CD4-positive, alpha-beta memory T cell (primary cell): ENCODE measurements around the gene TMBIM1. TPM values are rescaled to one million over a fixed set of nuclear protein-coding genes. Genes with fewer than 3 reads are reported as not detected.

Source experiments
- CTCF ChIA-PET: fragments of 350-600 bp; sonication (Branson Sonifier 250); formaldehyde crosslinking; loops from one replicate; lab custom pipeline; 2021; ENCODE audit warnings: inconsistent platforms; ENCODE audit not compliant: partially characterized antibody; lab: Charles Lee
- POLR2A ChIA-PET: fragments of 350-600 bp; sonication (Branson Sonifier 250); formaldehyde crosslinking; loops from one replicate; lab custom pipeline; 2021; ENCODE audit not compliant: partially characterized antibody; lab: Charles Lee
- DNase-seq, 5 donors: peaks; one replicate each; pipeline versions ENCODE4 v3.0.0 to v3.0.0-alpha.2; 2020 to 2022; ENCODE audit warnings: mixed read lengths in 1 of 5
- H3K27ac ChIP-seq: one replicate; pipeline ENCODE4 v1.7.0; 2013; ENCODE audit warnings: low read depth, low read length
- H3K27me3 ChIP-seq: 2 replicates; pipeline ENCODE4 v1.7.0; 2013; ENCODE audit warnings: mild to moderate bottlenecking, low read length, moderate library complexity; ENCODE audit not compliant: insufficient read depth
- H3K36me3 ChIP-seq: 2 replicates; pipeline ENCODE4 v1.7.0; 2013; ENCODE audit warnings: mild to moderate bottlenecking, low read length, moderate library complexity; ENCODE audit not compliant: insufficient read depth
- H3K4me1 ChIP-seq: 2 replicates; pipeline ENCODE4 v1.7.0; 2013; ENCODE audit warnings: mild to moderate bottlenecking, low read length, moderate library complexity; ENCODE audit not compliant: insufficient read depth
- H3K4me3 ChIP-seq, 2 donors: one replicate each; pipeline ENCODE4 v1.7.0; 2013; ENCODE audit warnings: low read length in 2 of 2, mild to moderate bottlenecking in 1 of 2
- H3K9me3 ChIP-seq, 2 donors: one replicate each; pipeline ENCODE4 v1.7.0; 2013; ENCODE audit warnings: low read length in 2 of 2, control low read depth in 1 of 2; ENCODE audit not compliant: control insufficient read depth in 1 of 2
- H3K27ac Mint-ChIP-seq, 7 donors: one replicate each; pipeline ENCODE4 v1.8.0; 2020 to 2021; ENCODE audit warnings: mixed read lengths in 7 of 7, mild to moderate bottlenecking in 6 of 7, inconsistent platforms in 3 of 7, moderate library complexity in 3 of 7
- H3K27me3 Mint-ChIP-seq, 2 donors: one replicate each; pipeline ENCODE4 v1.8.0; 2020 to 2021; ENCODE audit warnings: mixed read lengths in 2 of 2
- H3K36me3 Mint-ChIP-seq, 2 donors: one replicate each; pipeline ENCODE4 v1.8.0; 2020 to 2021; ENCODE audit warnings: mixed read lengths in 2 of 2, inconsistent platforms in 1 of 2, mild to moderate bottlenecking in 1 of 2
- H3K4me1 Mint-ChIP-seq, 4 donors: one replicate each; pipeline ENCODE4 v1.8.0; 2020 to 2021; ENCODE audit warnings: mixed read lengths in 4 of 4, mild to moderate bottlenecking in 1 of 4
- H3K4me3 Mint-ChIP-seq, 8 donors: one replicate each; pipeline ENCODE4 v1.8.0; 2020 to 2021; ENCODE audit warnings: mixed read lengths in 8 of 8, mild to moderate bottlenecking in 7 of 8, moderate library complexity in 6 of 8, inconsistent platforms in 3 of 8
- H3K9me3 Mint-ChIP-seq, 8 donors: one replicate each; pipeline ENCODE4 v1.8.0; 2020 to 2021; ENCODE audit warnings: mixed read lengths in 8 of 8, mild to moderate bottlenecking in 5 of 8, inconsistent platforms in 3 of 8, moderate library complexity in 1 of 8
- intact Hi-C: fragments of 100-400 bp; cut with micrococcal nuclease; formaldehyde crosslinking; loops from one replicate; pipeline ENCODE4 v1.15.1; 2023
- polyA plus RNA-seq, 2 donors: library from polyadenylated mRNA; unstranded; fragments of 300-500 nt; fragmentation: Illumina TruSeq; gene quantifications; one replicate each; pipeline ENCODE4 v1.2.3, GENCODE V29; 2021
- total RNA-seq, 2 experiments: library from RNA; stranded (reverse); gene quantifications; one replicate each; pipeline ENCODE4 v1.2.3, GENCODE V29; 2021

Gene TMBIM1
- total and polyA plus RNA-seq, 4 experiments from 2014 or later, result 140 to 220 (median 160) TPM

DNA sequence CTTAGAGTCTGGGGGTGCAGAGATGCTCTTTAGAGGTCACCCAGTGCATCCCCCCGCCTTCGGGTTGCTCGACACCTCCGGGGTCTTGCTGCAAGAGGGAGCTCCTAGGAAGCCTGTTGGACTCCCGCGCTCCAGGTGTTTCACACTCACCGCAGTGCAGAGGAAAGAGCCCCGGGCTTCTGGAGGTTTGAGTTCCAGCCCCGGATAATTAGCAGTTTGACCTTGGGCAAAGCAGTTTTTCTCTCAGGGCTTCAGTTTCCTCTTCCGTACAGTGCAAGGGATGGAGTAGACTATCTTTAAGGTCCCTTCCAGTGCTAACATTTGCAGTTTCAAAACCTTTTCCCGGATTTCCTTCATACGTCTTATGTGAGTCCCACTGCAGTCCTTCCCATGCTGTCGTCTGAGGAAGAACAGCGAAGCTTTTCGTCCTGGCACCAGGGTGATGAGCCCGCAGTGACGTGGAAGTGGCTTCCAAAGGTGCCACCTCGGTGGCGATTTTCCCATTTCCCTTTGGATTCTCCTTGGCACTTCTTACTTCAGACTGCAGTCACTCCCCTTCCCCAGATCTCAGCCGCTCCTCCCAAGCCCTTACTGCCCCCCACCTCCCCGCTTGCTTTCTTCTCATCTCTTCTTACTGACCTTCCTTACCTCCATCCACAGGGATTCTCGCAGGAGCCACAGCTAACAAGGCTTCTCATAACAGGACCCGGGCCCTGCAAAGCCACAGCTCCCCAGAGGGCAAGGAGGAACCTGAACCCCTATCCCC lies 21.4 kb downstream of the TMBIM1 start:
- DNase-seq, result no peak
- Mint-ChIP-seq H3K4me1 (peaks cover 33 to 60% (median 46%) of the 10 kb centered on the region in 4 donors), H3K36me3 (peaks cover 35 to 59% of the 10 kb centered on the region in 2 donors), H3K27me3 (no peaks in the 10 kb centered on the region), H3K4me3 (peak overlapping the region; percentile 87 to 96 (median 94)), H3K27ac (peak overlapping the region; percentile 87 to 96 (median 93)), H3K9me3 (no peaks in the 10 kb centered on the region)
- Histone ChIP-seq H3K4me3 (peak overlapping the region; percentile 71 to 79), H3K9me3 (no peaks in the 10 kb centered on the region), H3K27ac (peak overlapping the region; percentile 51), H3K36me3 (peaks cover 42% of the 10 kb centered on the region), H3K27me3 (no peaks in the 10 kb centered on the region), H3K4me1 (peaks cover 34% of the 10 kb centered on the region)
- ChIA-PET POLR2A (interaction anchor here (0.8 to 9.5 kb wide), 25 partner anchors 13 to 906 kb away, joined by 3 to 188 read pairs (median 5); partner anchors contain the start of genes ARPC2, BCS1L, CATIP and CNPPD1), CTCF (interaction anchor here (0.8 to 7.5 kb wide), 30 partner anchors 9 to 577 kb away, joined by 3 to 446 read pairs (median 6); partner anchors contain the start of genes CATIP and TMBIM1)
- intact Hi-C loops, result loop anchor here (1.0 to 5.0 kb wide), 10 partner anchors 15 to 1116 kb away; partner anchors contain the start of genes ARPC2, BCS1L, CNOT9 and DNPEP

DNA sequence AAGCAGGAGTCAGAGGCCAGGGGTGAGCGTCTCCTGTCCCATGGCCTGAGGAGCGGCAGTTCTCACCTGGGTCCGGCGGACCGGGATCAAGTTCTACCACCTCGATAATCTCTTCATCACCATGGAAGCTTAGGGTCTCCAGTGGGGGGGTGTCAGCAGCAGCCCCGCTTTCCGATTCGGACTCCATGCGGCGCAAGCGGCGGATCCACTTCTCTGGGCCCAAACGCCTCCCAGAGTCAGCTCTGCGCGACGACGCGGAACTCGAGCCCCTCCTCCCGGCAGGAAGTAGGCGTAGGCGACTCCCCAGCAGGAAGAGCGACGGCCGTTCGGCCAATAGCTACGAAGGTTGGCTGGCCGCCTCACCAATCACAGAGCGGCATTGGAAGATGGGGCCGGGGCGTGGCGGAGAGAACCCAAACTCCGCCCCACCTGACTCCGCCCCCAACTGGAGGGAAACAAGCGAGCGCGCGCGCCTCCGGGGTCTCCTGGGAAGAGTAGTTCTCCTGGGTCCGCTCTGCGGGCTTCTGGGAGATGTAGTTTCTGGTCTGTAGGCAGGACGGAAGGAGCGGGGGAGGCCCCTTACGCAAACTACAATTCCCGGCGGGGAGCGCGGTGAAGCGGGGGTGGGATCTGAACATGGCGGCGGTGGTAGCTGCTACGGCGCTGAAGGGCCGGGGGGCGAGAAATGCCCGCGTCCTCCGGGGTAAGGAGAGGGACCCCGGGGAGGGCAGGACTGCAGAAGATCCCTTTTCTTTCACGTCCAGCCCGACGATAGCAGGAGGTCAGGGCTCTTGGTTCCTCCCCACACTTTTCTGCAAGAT lies 22.2 kb downstream of the TMBIM1 start, which contains the start of the genes AAMP and PNKD:
AAMP (minus strand) TSS at position 238 of the 821 bp plus-strand sequence; CDS start at position 187, 51 bp downstream.
PNKD (plus strand) TSS at position 620 of the 821 bp plus-strand sequence; CDS start at position 637, 17 bp downstream.
- Mint-ChIP-seq H3K27ac (peak within 1 kb of the TSS; percentile 92 to 96 (median 93)), H3K4me1 (peaks cover 34 to 60% (median 48%) of the 10 kb centered on the region in 4 donors), H3K27me3 (no peaks in the 10 kb centered on the region), H3K4me3 (peak within 1 kb of the TSS; percentile 87 to 96 (median 94)), H3K9me3 (no peaks in the 10 kb centered on the region), H3K36me3 (peaks cover 32 to 59% of the 10 kb centered on the region in 2 donors)
- H3K4me1 ChIP-seq, result peaks cover 34% of the 10 kb centered on the region
- H3K4me3 ChIP-seq, result peak within 1 kb of the TSS; percentile 80 to 91
- peak within 1 kb of the TSS; percentile 84 for H3K27ac ChIP-seq
- intact Hi-C loops, result loop anchor here (1.0 to 5.0 kb wide), 10 partner anchors 16 to 1117 kb away; partner anchors contain the start of genes ARPC2, BCS1L, CNOT9 and DNPEP
- POLR2A ChIA-PET, result interaction anchor here (0.6 to 9.5 kb wide), 25 partner anchors 12 to 907 kb away, joined by 3 to 188 read pairs (median 5); partner anchors contain the start of genes ARPC2, BCS1L, CATIP and CNPPD1
- peak; percentile 100 for DNase-seq
- no peaks in the 10 kb centered on the region for H3K9me3 ChIP-seq
- CTCF ChIA-PET, result interaction anchor here (0.6 to 7.5 kb wide), 23 partner anchors 12 to 578 kb away, joined by 3 to 446 read pairs (median 6); partner anchors contain the start of genes CATIP and TMBIM1
- no peaks in the 10 kb centered on the region for H3K27me3 ChIP-seq
- peaks cover 42% of the 10 kb centered on the region for H3K36me3 ChIP-seq

DNA sequence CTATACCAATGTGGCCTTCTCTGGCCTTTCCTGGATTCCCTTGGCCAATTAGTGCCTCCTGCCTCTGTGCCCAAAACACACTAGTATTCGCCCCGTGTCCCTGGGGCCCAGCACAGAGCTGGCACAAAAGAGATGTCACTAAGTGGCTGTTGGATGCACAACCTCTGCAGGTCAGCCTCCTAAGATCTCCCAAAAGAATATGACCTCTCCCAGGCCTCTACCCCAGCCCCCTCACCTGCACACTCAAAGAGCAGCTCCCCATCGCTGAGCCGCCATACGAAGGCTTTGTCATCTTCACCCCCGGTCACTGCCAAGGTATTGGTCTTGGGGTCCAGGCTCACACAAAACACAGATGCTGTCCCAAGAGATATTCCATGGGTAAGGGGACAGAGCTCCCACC lies 25.0 kb downstream of the TMBIM1 start:
- Mint-ChIP-seq H3K9me3 (no peaks in the 10 kb centered on the region), H3K4me1 (peaks cover 29 to 51% (median 37%) of the 10 kb centered on the region in 4 donors), H3K27ac (peak overlapping the region in 6 of 7 donors; percentile 10 to 77 (median 56)), H3K36me3 (peaks cover 22 to 49% of the 10 kb centered on the region in 2 donors), H3K4me3 (peak overlapping the region in 6 of 8 donors; percentile 2 to 70 (median 28)), H3K27me3 (no peaks in the 10 kb centered on the region)
- Histone ChIP-seq H3K36me3 (peaks cover 48% of the 10 kb centered on the region), H3K4me3 (no peak overlapping the region), H3K9me3 (no peaks in the 10 kb centered on the region), H3K4me1 (peaks cover 25% of the 10 kb centered on the region), H3K27me3 (no peaks in the 10 kb centered on the region), H3K27ac (no peak overlapping the region)
- CTCF ChIA-PET, result interaction anchor here (1.1 to 2.6 kb wide), 6 partner anchors 8 to 51 kb away, joined by 3 to 11 read pairs (median 4); no protein-coding TSS in a partner anchor
- no peak for DNase-seq
- POLR2A ChIA-PET, result interaction anchor here (1.1 kb wide), 1 partner anchor 13 kb away, joined by 3 read pairs; no protein-coding TSS in a partner anchor
- intact Hi-C loops, result no loop called here

DNA sequence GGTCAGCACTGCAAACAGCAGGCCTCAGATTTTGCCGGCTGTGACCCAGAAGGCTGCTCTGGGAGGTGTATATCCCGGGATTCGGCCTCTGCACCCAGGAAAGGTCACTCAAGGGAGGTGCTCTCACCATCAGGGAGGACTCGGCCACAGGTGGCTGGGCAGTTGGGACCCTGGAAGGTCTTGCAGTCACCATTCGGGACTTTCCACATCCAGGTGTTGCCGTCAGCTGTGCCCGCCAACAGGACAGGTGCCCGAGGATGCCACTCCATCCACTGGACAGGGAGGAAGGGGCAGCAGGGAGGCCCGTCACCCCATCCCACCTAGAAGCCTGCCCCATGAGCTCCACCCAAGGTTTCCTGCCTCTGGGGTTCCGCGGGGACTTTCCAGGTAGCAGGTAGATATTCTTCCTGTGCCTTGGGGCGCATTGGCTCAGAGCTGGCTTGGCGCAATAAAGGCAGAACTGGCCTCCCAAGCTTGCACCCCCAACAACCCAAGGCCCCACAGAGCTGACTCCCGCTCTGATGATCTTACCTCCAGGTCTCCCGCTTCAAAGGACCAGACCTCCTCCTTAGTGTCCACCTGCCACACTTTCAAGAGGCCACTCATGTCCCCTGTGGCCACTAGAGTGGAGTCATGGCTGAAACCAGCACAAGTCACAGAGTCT lies 25.9 kb downstream of the TMBIM1 start:
- intact Hi-C loops, result no loop called here
- H3K27ac Mint-ChIP-seq, result peak overlapping the region in 2 of 7 donors; percentile 35 to 78
- no peaks in the 10 kb centered on the region for H3K9me3 ChIP-seq
- no peak for DNase-seq
- peaks cover 21 to 43% (median 29%) of the 10 kb centered on the region in 4 donors for H3K4me1 Mint-ChIP-seq
- peaks cover 48% of the 10 kb centered on the region for H3K36me3 ChIP-seq
- H3K9me3 Mint-ChIP-seq, result no peaks in the 10 kb centered on the region
- no peak overlapping the region for H3K4me3 Mint-ChIP-seq
- H3K27me3 ChIP-seq, result no peaks in the 10 kb centered on the region
- H3K4me1 ChIP-seq, result peaks cover 17% of the 10 kb centered on the region
- peaks cover 22 to 49% of the 10 kb centered on the region in 2 donors for H3K36me3 Mint-ChIP-seq
- ChIA-PET CTCF (interaction anchor here (0.8 to 2.6 kb wide), 3 partner anchors 9 to 81 kb away, joined by 3 to 11 read pairs (median 4); no protein-coding TSS in a partner anchor), POLR2A (no interaction called here)
- no peak overlapping the region for H3K27ac ChIP-seq
- H3K4me3 ChIP-seq, result no peak overlapping the region
- no peaks in the 10 kb centered on the region for H3K27me3 Mint-ChIP-seq

DNA sequence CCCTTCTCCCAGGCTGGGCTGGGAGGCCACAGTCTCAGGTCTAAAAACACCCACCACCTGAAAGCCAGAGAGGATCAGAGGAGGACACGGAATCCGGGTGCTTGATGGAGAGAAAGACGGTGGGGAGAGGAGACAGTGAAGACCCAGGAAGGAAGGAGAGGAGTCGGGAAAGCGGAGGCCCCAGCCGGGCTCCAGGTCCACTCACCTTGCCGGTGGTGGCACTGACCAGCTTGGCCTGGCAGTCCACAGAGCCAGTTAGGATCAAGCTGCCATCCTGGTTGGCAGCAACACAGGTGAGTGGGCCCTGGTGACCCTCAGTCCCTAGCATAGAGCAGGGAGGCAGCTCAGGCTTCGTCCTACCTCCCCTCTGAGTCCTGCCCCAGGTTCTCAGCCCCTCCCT lies 26.7 kb downstream of the TMBIM1 start:
- Histone ChIP-seq H3K4me1 (peaks cover 8% of the 10 kb centered on the region), H3K4me3 (no peak overlapping the region), H3K36me3 (peaks cover 48% of the 10 kb centered on the region), H3K27me3 (no peaks in the 10 kb centered on the region), H3K9me3 (no peaks in the 10 kb centered on the region), H3K27ac (no peak overlapping the region)
- Mint-ChIP-seq H3K27ac (peak overlapping the region in 1 of 7 donors; percentile 71), H3K4me1 (peaks cover 15 to 35% (median 23%) of the 10 kb centered on the region in 4 donors), H3K9me3 (no peaks in the 10 kb centered on the region), H3K27me3 (no peaks in the 10 kb centered on the region), H3K36me3 (peaks cover 22 to 44% of the 10 kb centered on the region in 2 donors), H3K4me3 (peak overlapping the region in 1 of 8 donors; percentile 49)
- no peak for DNase-seq
- ChIA-PET POLR2A (no interaction called here), CTCF (interaction anchor here (2.6 kb wide), 1 partner anchor 8 kb away, joined by 11 read pairs; no protein-coding TSS in a partner anchor)
- intact Hi-C loops, result no loop called here
